ENCODE results near the gene PANK2. TPM values are rescaled to one million over a fixed set of nuclear protein-coding genes. Genes with fewer than 3 reads are reported as not detected.
A peak's percentile ranks its signal among the peaks of the same experiment; 100 is the strongest.
"Not testable (repeated sequence)": the region's sequence is repeated elsewhere in the genome, so short reads cannot be mapped to it uniquely, and the experiment has no call there.

PANK2 gene
- total RNA-seq, 1 donor from 2014 or later = 53.5 TPM

GRCh38 chr20:3876000-3876399, 13.2 kb upstream of the PANK2 start:
- intact Hi-C loops (cut with DNase I) = no loop called here
- Histone ChIP-seq H3K27me3 (no peaks in the 10 kb centered on the region), H3K9me3 (no peaks in the 10 kb centered on the region), H3K36me3 (peaks cover 0 to 13% of the 10 kb centered on the region in 2 donors), H3K4me1 (peaks cover 21% of the 10 kb centered on the region), H3K27ac (no peak overlapping the region), H3K4me3 (no peak overlapping the region)
- no peak for TF ChIP-seq POLR2AphosphoS5 (IDR thresholded peaks at IDR 0.05; ENCODE audit: insufficient read depth in 1 of 2, low read depth in 1 of 2)
- DNase-seq (ENCODE audit: extremely low spot score in 2 of 2) = no peak

GRCh38 chr20:3876676-3877075, 12.5 kb upstream of the PANK2 start:
- Histone ChIP-seq H3K27ac (no peak overlapping the region), H3K27me3 (no peaks in the 10 kb centered on the region), H3K4me3 (no peak overlapping the region), H3K36me3 (peaks cover 0 to 13% of the 10 kb centered on the region in 2 donors), H3K9me3 (no peaks in the 10 kb centered on the region), H3K4me1 (peaks cover 15% of the 10 kb centered on the region)
- no peak for DNase-seq (ENCODE audit: extremely low spot score in 2 of 2)
- TF ChIP-seq CTCF (IDR thresholded peaks at IDR 0.05) (no peak), POLR2AphosphoS5 (IDR thresholded peaks at IDR 0.05; ENCODE audit: insufficient read depth in 1 of 2, low read depth in 1 of 2) (no peak), POLR2A (IDR thresholded peaks at IDR 0.05) (no peak)
- intact Hi-C loops (cut with DNase I) = no loop called here

GRCh38 chr20:3878921-3879274, 10.3 kb upstream of the PANK2 start:
- intact Hi-C loops (cut with DNase I); DNase-seq (ENCODE audit: extremely low spot score in 2 of 2); H3K27me3 ChIP-seq; H3K9me3 ChIP-seq; H3K36me3 ChIP-seq; H3K4me3 ChIP-seq; H3K27ac ChIP-seq: not testable (repeated sequence)
- H3K4me1 ChIP-seq = peaks cover 14% of the 10 kb centered on the region

DNA sequence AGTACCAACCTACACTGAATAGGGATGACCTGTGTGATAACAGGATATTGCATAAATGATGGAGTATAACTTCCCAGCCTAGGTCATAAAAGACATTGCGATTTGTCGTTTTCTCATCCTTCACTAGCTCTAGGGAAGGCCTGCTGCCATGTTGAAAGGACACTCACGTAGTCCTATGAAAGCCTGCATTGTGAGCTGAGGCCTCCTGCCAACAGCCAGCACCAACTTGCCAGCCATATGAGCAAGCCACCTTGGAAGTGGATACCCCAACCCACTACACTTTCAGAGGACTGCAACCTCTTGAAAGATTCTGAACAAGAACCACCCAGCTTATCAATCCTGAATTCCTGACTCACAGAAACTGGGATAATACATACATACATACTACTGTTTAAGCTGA, 3.5 kb upstream of the PANK2 start:
- H3K9me3 ChIP-seq = no peaks in the 10 kb centered on the region
- H3K36me3 ChIP-seq = no peaks in the 10 kb centered on the region
- DNase-seq (ENCODE audit: extremely low spot score in 2 of 2) = no peak
- H3K27ac ChIP-seq = no peak overlapping the region
- no peak overlapping the region for H3K4me3 ChIP-seq
- no peaks in the 10 kb centered on the region for H3K27me3 ChIP-seq
- TF ChIP-seq POLR2A (IDR thresholded peaks at IDR 0.05) = no peak
- TF ChIP-seq CTCF (IDR thresholded peaks at IDR 0.05) = no peak
- TF ChIP-seq POLR2AphosphoS5 (IDR thresholded peaks at IDR 0.05; ENCODE audit: insufficient read depth in 1 of 2, low read depth in 1 of 2) = no peak
- intact Hi-C loops (cut with DNase I) = loop anchor here (10.0 kb wide), 1 partner anchor 199 kb away; no protein-coding TSS in a partner anchor
- H3K4me1 ChIP-seq = peaks cover 14% of the 10 kb centered on the region

DNA sequence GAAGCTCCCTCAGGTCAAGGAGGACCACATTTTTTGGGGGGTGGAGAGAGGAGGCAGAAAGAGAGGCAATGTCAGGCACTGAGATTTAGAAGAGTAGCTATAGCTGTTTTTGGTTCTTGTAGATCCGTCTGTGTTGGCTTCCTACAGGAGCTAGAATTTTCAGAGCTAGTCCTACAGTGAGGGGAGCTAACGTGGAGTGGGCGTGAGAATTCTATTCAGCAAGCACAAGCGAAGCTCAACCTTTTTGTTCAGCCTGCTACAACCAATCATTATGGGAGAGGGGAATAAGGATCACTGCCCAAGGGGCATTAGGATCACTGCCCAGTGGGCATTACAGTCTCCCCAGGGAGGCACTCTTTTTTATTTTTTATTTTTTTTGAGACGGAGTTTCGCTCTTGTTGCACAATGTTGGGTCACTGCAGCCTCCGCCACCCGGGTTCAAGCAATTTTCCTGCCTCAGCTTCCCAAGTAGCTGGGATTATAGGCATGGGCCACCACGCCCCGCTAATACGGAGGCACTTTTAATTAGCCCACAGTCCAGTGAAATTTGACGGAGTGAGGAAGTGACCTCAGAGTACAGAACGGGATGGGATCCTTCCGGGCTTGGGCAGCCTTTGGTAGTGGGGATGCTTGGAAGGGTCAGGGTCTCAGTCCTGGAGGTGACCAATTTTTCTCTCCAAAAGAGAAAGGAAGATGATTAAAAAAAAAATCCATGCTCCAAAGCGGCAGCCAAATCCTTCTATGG, 1.1 kb upstream of the PANK2 start:
- H3K27ac ChIP-seq = peak overlapping the region; percentile 98
- H3K4me3 ChIP-seq = peak overlapping the region; percentile 72 to 100
- H3K27me3 ChIP-seq = no peaks in the 10 kb centered on the region
- TF ChIP-seq CTCF (IDR thresholded peaks at IDR 0.05) = no peak
- no peak for TF ChIP-seq POLR2AphosphoS5 (IDR thresholded peaks at IDR 0.05; ENCODE audit: insufficient read depth in 1 of 2, low read depth in 1 of 2)
- TF ChIP-seq POLR2A (IDR thresholded peaks at IDR 0.05) = no peak
- H3K9me3 ChIP-seq = no peaks in the 10 kb centered on the region
- no peak for DNase-seq (ENCODE audit: extremely low spot score in 2 of 2)
- H3K36me3 ChIP-seq = no peaks in the 10 kb centered on the region
- intact Hi-C loops (cut with DNase I) = loop anchor here (10.0 kb wide), 1 partner anchor 197 kb away; no protein-coding TSS in a partner anchor
- H3K4me1 ChIP-seq = peaks cover 37% of the 10 kb centered on the region
